ENCODE measurements around the gene COX7B2. TPM values are rescaled to one million over a fixed set of nuclear protein-coding genes. Genes with fewer than 3 reads are reported as not detected.

The COX7B2 gene
- total RNA-seq, 2 donors from 2014 or later: not detected

DNA sequence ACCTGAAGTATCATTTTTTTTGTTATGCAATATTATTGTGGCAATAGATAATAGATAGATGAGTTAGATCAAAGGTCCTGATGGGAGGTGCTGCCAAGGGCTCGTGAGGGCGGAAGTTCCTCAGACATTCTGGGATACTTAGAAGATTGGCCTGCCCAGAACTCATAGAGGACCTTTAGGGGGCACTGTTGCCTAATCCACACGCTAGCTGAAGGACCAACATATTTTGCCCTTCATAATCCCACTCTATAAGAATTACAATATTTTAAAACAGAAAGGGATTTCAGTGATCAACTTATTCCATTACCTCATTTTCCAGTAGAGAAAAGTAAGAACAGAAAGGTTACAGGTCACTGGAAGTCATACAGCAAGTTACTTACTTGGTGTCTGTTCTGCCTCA is 22.9 kb upstream of the COX7B2 start:
- intact Hi-C loops (cut with DNase I): no loop called here
- DNase-seq: peak in 2 of 4 donors; percentile 11 to 16
- Histone ChIP-seq H3K27me3 (no peaks in the 10 kb centered on the region), H3K4me3 (no peak overlapping the region), H3K27ac (no peak overlapping the region), H3K36me3 (replicated peaks in 1 of 2; ENCODE audit: insufficient read depth in 1 of 2, low read depth in 2 of 2) (no peaks in the 10 kb centered on the region), H3K9me3 (no peaks in the 10 kb centered on the region), H3K4me1 (peaks cover 7% of the 10 kb centered on the region)
- no peak for ATAC-seq
- TF ChIP-seq POLR2A (IDR thresholded peaks at IDR 0.05): no peak
- TF ChIP-seq, protein P1, sequence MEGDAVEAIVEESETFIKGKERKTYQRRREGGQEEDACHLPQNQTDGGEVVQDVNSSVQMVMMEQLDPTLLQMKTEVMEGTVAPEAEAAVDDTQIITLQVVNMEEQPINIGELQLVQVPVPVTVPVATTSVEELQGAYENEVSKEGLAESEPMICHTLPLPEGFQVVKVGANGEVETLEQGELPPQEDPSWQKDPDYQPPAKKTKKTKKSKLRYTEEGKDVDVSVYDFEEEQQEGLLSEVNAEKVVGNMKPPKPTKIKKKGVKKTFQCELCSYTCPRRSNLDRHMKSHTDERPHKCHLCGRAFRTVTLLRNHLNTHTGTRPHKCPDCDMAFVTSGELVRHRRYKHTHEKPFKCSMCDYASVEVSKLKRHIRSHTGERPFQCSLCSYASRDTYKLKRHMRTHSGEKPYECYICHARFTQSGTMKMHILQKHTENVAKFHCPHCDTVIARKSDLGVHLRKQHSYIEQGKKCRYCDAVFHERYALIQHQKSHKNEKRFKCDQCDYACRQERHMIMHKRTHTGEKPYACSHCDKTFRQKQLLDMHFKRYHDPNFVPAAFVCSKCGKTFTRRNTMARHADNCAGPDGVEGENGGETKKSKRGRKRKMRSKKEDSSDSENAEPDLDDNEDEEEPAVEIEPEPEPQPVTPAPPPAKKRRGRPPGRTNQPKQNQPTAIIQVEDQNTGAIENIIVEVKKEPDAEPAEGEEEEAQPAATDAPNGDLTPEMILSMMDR (IDR thresholded peaks at IDR 0.05): peak in 4 of 7 experiments; percentile 19 to 35 (median 24)
- WGBS, 2 donors: 24 to 30% methylated on average over 3 of the region's 3 CpGs

DNA sequence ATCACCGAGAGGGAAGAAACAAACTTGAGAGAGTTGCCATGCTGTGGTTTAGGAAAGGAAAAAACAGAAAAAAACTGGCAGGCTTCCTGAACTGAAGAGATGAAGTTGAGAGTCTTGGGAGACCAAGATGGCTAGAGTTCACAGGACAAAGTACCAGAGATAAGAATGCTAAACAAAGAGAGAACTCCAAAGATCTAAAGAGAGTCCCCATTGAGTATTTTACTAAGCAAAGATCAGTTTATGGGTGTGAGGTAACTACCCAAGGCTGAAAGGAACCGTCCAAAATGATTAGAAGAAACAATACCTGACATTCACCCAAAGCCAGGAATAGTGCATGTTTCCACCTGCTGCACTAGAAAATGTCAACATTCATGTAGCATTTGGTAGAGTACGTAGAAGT is 21.8 kb upstream of the COX7B2 start:
- no peak for ATAC-seq

DNA sequence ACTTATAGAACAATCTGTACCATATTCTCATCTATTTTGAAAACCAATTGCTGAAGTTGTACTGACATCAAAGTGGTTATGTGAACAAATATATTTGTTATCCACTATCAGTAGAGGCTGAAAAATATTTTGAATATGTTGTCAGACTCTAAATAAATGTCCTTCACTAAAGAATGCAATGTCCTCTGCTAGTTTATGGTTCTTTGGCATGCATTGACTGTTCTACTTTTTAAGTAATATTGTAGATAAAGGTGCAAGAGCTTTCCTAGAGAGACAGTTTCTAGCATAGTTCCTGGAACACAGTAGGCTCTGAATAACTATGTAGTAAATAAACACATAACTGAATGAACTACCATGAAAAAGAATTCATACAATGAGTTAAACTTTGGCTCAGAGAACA is 18.2 kb upstream of the COX7B2 start:
- TF ChIP-seq POLR2A (IDR thresholded peaks at IDR 0.05): no peak
- TF ChIP-seq, protein P1 (IDR thresholded peaks at IDR 0.05): no peak
- no peak for ATAC-seq
- H3K4me3 ChIP-seq: no peak overlapping the region

More for the DNA sequence above, 21.8 kb upstream of the COX7B2 start:
- no peaks in the 10 kb centered on the region for H3K9me3 ChIP-seq
- 28 to 51% methylated on average over 3 of the region's 3 CpGs for WGBS, 2 donors
- no peak overlapping the region for H3K27ac ChIP-seq
- no peaks in the 10 kb centered on the region for H3K27me3 ChIP-seq
- no peak overlapping the region for H3K4me3 ChIP-seq
- H3K36me3 ChIP-seq (replicated peaks in 1 of 2; ENCODE audit: insufficient read depth in 1 of 2, low read depth in 2 of 2): no peaks in the 10 kb centered on the region
- peaks cover 7% of the 10 kb centered on the region for H3K4me1 ChIP-seq
- intact Hi-C loops (cut with DNase I): no loop called here
- DNase-seq: no peak
- TF ChIP-seq POLR2A (IDR thresholded peaks at IDR 0.05): no peak
- TF ChIP-seq, protein P1 (IDR thresholded peaks at IDR 0.05): no peak

DNA sequence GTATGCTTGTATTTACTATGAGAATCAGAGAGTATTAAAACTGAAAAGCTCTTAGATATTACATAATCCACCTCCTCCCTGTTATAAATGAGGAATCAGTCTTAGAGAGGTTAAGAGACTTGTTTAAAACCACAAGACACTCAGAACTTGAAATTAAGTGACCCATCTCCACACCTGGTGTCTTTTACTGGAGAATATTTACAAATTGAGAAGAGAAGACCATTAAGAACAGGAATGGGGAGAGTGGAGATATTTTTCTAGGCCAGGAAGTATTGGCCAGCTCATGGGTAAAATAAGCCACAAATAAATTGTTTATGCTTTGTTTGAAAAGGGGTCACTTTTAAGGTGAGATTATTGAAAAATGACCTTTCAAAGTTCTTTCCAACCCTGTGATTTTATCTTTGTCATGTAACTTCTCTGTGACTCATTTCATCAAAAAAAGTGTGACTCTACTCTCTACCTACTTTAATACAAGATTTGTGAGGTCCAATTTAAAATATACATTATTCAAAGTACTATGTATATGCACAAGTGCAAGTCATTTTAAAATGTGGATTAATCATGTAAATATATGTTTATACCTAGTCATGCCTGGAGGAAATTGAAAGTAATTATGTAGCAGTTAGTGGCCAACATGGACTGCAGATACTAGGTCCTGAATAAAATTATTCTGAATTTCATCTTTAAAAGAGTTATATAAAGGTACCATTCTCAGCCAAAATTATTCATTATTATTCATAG is 15.9 kb upstream of the COX7B2 start:
- Histone ChIP-seq H3K36me3 (replicated peaks in 1 of 2; ENCODE audit: insufficient read depth in 1 of 2, low read depth in 2 of 2) (no peaks in the 10 kb centered on the region), H3K27me3 (no peaks in the 10 kb centered on the region), H3K27ac (no peak overlapping the region), H3K4me3 (no peak overlapping the region), H3K9me3 (no peaks in the 10 kb centered on the region), H3K4me1 (peaks cover 4% of the 10 kb centered on the region)
- TF ChIP-seq, protein P1 (IDR thresholded peaks at IDR 0.05): no peak
- TF ChIP-seq POLR2A (IDR thresholded peaks at IDR 0.05): no peak
- ATAC-seq: no peak
- DNase-seq: no peak
- intact Hi-C loops (cut with DNase I): no loop called here

More for the DNA sequence above, 18.2 kb upstream of the COX7B2 start:
- DNase-seq: no peak
- intact Hi-C loops (cut with DNase I): no loop called here
- H3K27me3 ChIP-seq: no peaks in the 10 kb centered on the region
- peaks cover 7% of the 10 kb centered on the region for H3K4me1 ChIP-seq
- H3K9me3 ChIP-seq: no peaks in the 10 kb centered on the region
- H3K36me3 ChIP-seq (replicated peaks in 1 of 2; ENCODE audit: insufficient read depth in 1 of 2, low read depth in 2 of 2): no peaks in the 10 kb centered on the region
- H3K27ac ChIP-seq: no peak overlapping the region

DNA sequence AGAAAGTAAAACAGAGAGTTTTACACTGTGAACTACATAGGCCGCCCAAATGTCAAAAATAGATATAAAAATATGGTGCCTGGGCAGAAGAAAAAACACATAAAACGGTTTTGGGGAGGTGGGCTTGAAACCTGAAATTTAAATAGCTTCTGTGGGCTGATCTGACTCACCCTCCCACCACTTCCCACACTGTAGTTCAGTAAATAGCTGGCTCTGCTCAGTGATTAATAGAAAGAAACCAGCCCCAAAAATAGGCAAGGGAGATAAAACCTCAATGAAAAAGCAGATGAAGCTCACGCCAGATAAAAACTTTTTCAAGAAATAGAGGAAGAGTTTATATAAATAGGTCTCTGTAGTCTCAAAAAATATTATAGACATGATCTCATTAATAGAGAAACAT is 13.2 kb upstream of the COX7B2 start:
- intact Hi-C loops (cut with DNase I): no loop called here
- H3K36me3 ChIP-seq (replicated peaks in 1 of 2; ENCODE audit: insufficient read depth in 1 of 2, low read depth in 2 of 2): no peaks in the 10 kb centered on the region
- no peak overlapping the region for H3K4me3 ChIP-seq
- WGBS, 2 donors: 45 to 49% methylated on average over 3 of the region's 3 CpGs
- no peaks in the 10 kb centered on the region for H3K27me3 ChIP-seq
- TF ChIP-seq, protein P1 (IDR thresholded peaks at IDR 0.05): no peak
- TF ChIP-seq POLR2A (IDR thresholded peaks at IDR 0.05): no peak
- DNase-seq (no peak), ATAC-seq (no peak)
- H3K27ac ChIP-seq: no peak overlapping the region
- no peaks in the 10 kb centered on the region for H3K9me3 ChIP-seq
- no peaks in the 10 kb centered on the region for H3K4me1 ChIP-seq
